Neural crest cell (in vitro differentiated cells): ENCODE data around the gene EFCAB13. TPM values are rescaled to one million over a fixed set of nuclear protein-coding genes. Genes with fewer than 3 reads are reported as not detected.

ENCODE experiments used
- DNase-seq: peaks from one replicate; pipeline ENCODE4 v3.0.0; 2021; ENCODE audit warnings: low read depth, mixed read lengths, low spot score
- H3K27ac Mint-ChIP-seq: one replicate; pipeline ENCODE4 v1.8.0; 2021; ENCODE audit warnings: mild to moderate bottlenecking, mixed read lengths; ENCODE audit not compliant: unreplicated experiment
- H3K27me3 Mint-ChIP-seq: 2 replicates; pipeline ENCODE4 v1.8.0; 2021; ENCODE audit warnings: low read depth, mild to moderate bottlenecking, mixed read lengths
- H3K36me3 Mint-ChIP-seq: 2 replicates; pipeline ENCODE4 v1.8.0; 2021; ENCODE audit warnings: low read depth, mild to moderate bottlenecking, mixed read lengths
- H3K4me1 Mint-ChIP-seq: 2 replicates; pipeline ENCODE4 v1.8.0; 2021; ENCODE audit warnings: mixed read lengths
- H3K4me3 Mint-ChIP-seq: one replicate; pipeline ENCODE4 v1.8.0; 2021; ENCODE audit warnings: mild to moderate bottlenecking, mixed read lengths
- H3K9me3 Mint-ChIP-seq: 2 replicates; pipeline ENCODE4 v1.8.0; 2021; ENCODE audit warnings: mixed read lengths
- CTCF ChIP-seq: fragments of 200-600 bp; sonication (generic); conservative IDR thresholded peaks from 2 replicates; pipeline ENCODE4 v1.5.0; 2021; ENCODE audit warnings: antibody characterized with exemption, mild to moderate bottlenecking
- long read RNA-seq: library from polyadenylated mRNA; unstranded; transcript quantifications from one replicate; pipeline ENCODE4 v2.0.0, GENCODE V29; 2020
- total RNA-seq: library from RNA; stranded (reverse); gene quantifications from 2 replicates; pipeline ENCODE4 v1.2.1, GENCODE V29; 2021

The EFCAB13 gene
- 1.5 and 2.2 TPM in 2 replicates for total RNA-seq
- long read RNA-seq = 0 reads

- Mint-ChIP-seq H3K9me3 (peaks cover 13% of the 10 kb centered on the region), H3K27ac (peak within 1 kb of the TSS; percentile 98), H3K4me3 (peak within 1 kb of the TSS; percentile 92), H3K4me1 (peaks cover 25% of the 10 kb centered on the region), H3K27me3 (peaks cover 18% of the 10 kb centered on the region), H3K36me3 (peaks cover 4% of the 10 kb centered on the region)
- TF ChIP-seq CTCF = peak; percentile 21
- peak; percentile 84 for DNase-seq
These were observed at the start of gene EFCAB13 for GRCh38 chr17:47323382-47324223. EFCAB13 (plus strand) TSS chr17:47323955; CDS start chr17:47328354, 4,399 bp downstream.

GRCh38 chr17:47274319-47275069 lies 49.3 kb upstream of the EFCAB13 start:
- Mint-ChIP-seq H3K36me3 (no peaks in the 10 kb centered on the region), H3K4me1 (peaks cover 40% of the 10 kb centered on the region), H3K27ac (no peak overlapping the region), H3K9me3 (peaks cover 5% of the 10 kb centered on the region), H3K4me3 (no peak overlapping the region), H3K27me3 (no peaks in the 10 kb centered on the region)
- DNase-seq = no peak
- TF ChIP-seq CTCF = no peak

- no peaks in the 10 kb centered on the region for H3K27me3 Mint-ChIP-seq
- peak overlapping the region; percentile 65 for H3K4me3 Mint-ChIP-seq
- peak overlapping the region; percentile 36 for H3K27ac Mint-ChIP-seq
- H3K4me1 Mint-ChIP-seq = peaks cover 47% of the 10 kb centered on the region
- H3K9me3 Mint-ChIP-seq = peaks cover 3% of the 10 kb centered on the region
- H3K36me3 Mint-ChIP-seq = no peaks in the 10 kb centered on the region
- no peak for DNase-seq
- TF ChIP-seq CTCF = no peak
These were observed 48.3 kb upstream of the EFCAB13 start for GRCh38 chr17:47275245-47275984.

- H3K27me3 Mint-ChIP-seq = no peaks in the 10 kb centered on the region
- TF ChIP-seq CTCF = no peak
- no peaks in the 10 kb centered on the region for H3K36me3 Mint-ChIP-seq
- no peaks in the 10 kb centered on the region for H3K9me3 Mint-ChIP-seq
- H3K4me1 Mint-ChIP-seq = peaks cover 52% of the 10 kb centered on the region
- no peak overlapping the region for H3K4me3 Mint-ChIP-seq
- DNase-seq = no peak
- H3K27ac Mint-ChIP-seq = no peak overlapping the region
These were observed 47.3 kb upstream of the EFCAB13 start for GRCh38 chr17:47276444-47276843.

- no peak for DNase-seq
- no peak overlapping the region for H3K4me3 Mint-ChIP-seq
- no peaks in the 10 kb centered on the region for H3K36me3 Mint-ChIP-seq
- no peaks in the 10 kb centered on the region for H3K27me3 Mint-ChIP-seq
- peaks cover 52% of the 10 kb centered on the region for H3K4me1 Mint-ChIP-seq
- H3K9me3 Mint-ChIP-seq = no peaks in the 10 kb centered on the region
- H3K27ac Mint-ChIP-seq = no peak overlapping the region
- TF ChIP-seq CTCF = no peak
These were observed 46.9 kb upstream of the EFCAB13 start for GRCh38 chr17:47276868-47277267.
